Neuronal stem cell (in vitro differentiated cells): ENCODE results near the gene DHRS11.

Experiments used
- DNase-seq: peaks from one replicate; pipeline ENCODE4 v3.0.0-alpha.2; 2013; ENCODE audit warnings: low spot score
- H2AFZ ChIP-seq: one replicate; pipeline ENCODE4 v1.6.1; 2013; ENCODE audit warnings: mild to moderate bottlenecking, low read length, inconsistent platforms
- H2AK5ac ChIP-seq: 2 replicates; pipeline ENCODE4 v1.6.1; 2013; ENCODE audit warnings: low read depth, mild to moderate bottlenecking, inconsistent platforms, low read length, moderate library complexity, mixed read lengths
- H2BK120ac ChIP-seq: 2 replicates; pipeline ENCODE4 v1.6.1; 2013; ENCODE audit warnings: low read depth, mild to moderate bottlenecking, inconsistent platforms, low read length, moderate library complexity, mixed read lengths
- H2BK12ac ChIP-seq: one replicate; pipeline ENCODE4 v1.6.1; 2013; ENCODE audit warnings: low read length, inconsistent platforms
- H2BK15ac ChIP-seq: 2 replicates; pipeline ENCODE4 v1.6.1; 2013; ENCODE audit warnings: mild to moderate bottlenecking, low read length, inconsistent platforms, mixed read lengths
- H2BK5ac ChIP-seq: one replicate; pipeline ENCODE4 v1.6.1; 2013; ENCODE audit warnings: inconsistent platforms, mild to moderate bottlenecking, low read length, moderate library complexity
- H3K14ac ChIP-seq: one replicate; pipeline ENCODE4 v1.6.1; 2013; ENCODE audit warnings: low read length, inconsistent platforms
- H3K18ac ChIP-seq: 2 replicates; pipeline ENCODE4 v1.6.1; 2013; ENCODE audit warnings: low read length, inconsistent platforms
- H3K23ac ChIP-seq: 2 replicates; pipeline ENCODE4 v1.6.1; 2013; ENCODE audit warnings: low read depth, mild to moderate bottlenecking, mixed read lengths, low read length, inconsistent platforms; ENCODE audit not compliant: poor library complexity
- H3K27ac ChIP-seq: replicated peaks from 3 replicates; pipeline ENCODE4 v1.5.1; 2013; ENCODE audit warnings: low read length, inconsistent platforms
- H3K27me3 ChIP-seq, 3 experiments: 2 replicates each; pipeline ENCODE4 v1.6.1; 2013; ENCODE audit warnings: low read length in 3 of 3, mild to moderate bottlenecking in 2 of 3, inconsistent platforms in 1 of 3, low read depth in 1 of 3, mixed read lengths in 1 of 3, moderate library complexity in 1 of 3; ENCODE audit not compliant: control insufficient read depth in 3 of 3, insufficient read depth in 3 of 3
- H3K36me3 ChIP-seq, 2 donors: replicated peaks in 1 of 2; 2 replicates each; pipeline ENCODE4 v1.6.1; 2013; ENCODE audit warnings: low read length in 2 of 2; ENCODE audit not compliant: control insufficient read depth in 2 of 2, insufficient read depth in 2 of 2
- H3K4ac ChIP-seq: 2 replicates; pipeline ENCODE4 v1.6.1; 2013; ENCODE audit warnings: inconsistent platforms, mild to moderate bottlenecking, low read length, moderate library complexity
- H3K4me1 ChIP-seq, 2 donors: 1 replicate in 1 of 2; 2 replicates in 1 of 2; pipeline ENCODE4 v1.6.1; 2013; ENCODE audit warnings: low read length in 2 of 2, low read depth in 1 of 2; ENCODE audit not compliant: control insufficient read depth in 2 of 2, insufficient read depth in 1 of 2
- H3K4me2 ChIP-seq: one replicate; pipeline ENCODE4 v1.6.1; 2013; ENCODE audit warnings: mild to moderate bottlenecking, low read length, inconsistent platforms; ENCODE audit not compliant: insufficient read depth, poor library complexity, severe bottlenecking
- H3K4me3 ChIP-seq, 2 donors: 2 replicates each; pipeline ENCODE4 v1.5.1; 2013; ENCODE audit warnings: low read length in 2 of 2, mild to moderate bottlenecking in 2 of 2, inconsistent platforms in 1 of 2, moderate library complexity in 1 of 2
- H3K79me1 ChIP-seq: one replicate; pipeline ENCODE4 v1.6.1; 2013; ENCODE audit warnings: low read depth, mild to moderate bottlenecking, inconsistent platforms, low read length, moderate library complexity
- H3K9ac ChIP-seq: one replicate; pipeline ENCODE4 v1.6.1; 2013; ENCODE audit warnings: mild to moderate bottlenecking, low read depth, low read length, inconsistent platforms; ENCODE audit not compliant: poor library complexity
- H3K9me3 ChIP-seq, 2 donors: replicated peaks in 1 of 2; 2 replicates each; pipeline versions ENCODE3 to v1.6.1; 2013; ENCODE audit warnings: low read length in 2 of 2, mild to moderate bottlenecking in 2 of 2, inconsistent platforms in 1 of 2, low read depth in 1 of 2, mixed read lengths in 1 of 2, moderate library complexity in 1 of 2; ENCODE audit not compliant: control insufficient read depth in 2 of 2, insufficient read depth in 1 of 2
- H4K8ac ChIP-seq: one replicate; pipeline ENCODE4 v1.6.1; 2013; ENCODE audit warnings: low read depth, mild to moderate bottlenecking, inconsistent platforms, low read length, moderate library complexity
- H4K91ac ChIP-seq: one replicate; pipeline ENCODE4 v1.6.1; 2013; ENCODE audit warnings: low read length, low read depth, mild to moderate bottlenecking, inconsistent platforms; ENCODE audit not compliant: poor library complexity
- WGBS, 2 donors: extraction: QIAGEN DNeasy Blood & Tissue Kit; methylation state at CpG; one replicate each; pipeline ENCODE4 v1.1.7; 2013; ENCODE audit warnings: missing lambda C conversion rate in 2 of 2, mixed read lengths in 1 of 2; ENCODE audit not compliant: insufficient read length in 2 of 2, insufficient replicate concordance in 1 of 2; ENCODE audit errors: extremely low coverage in 2 of 2; 5-methylcytosine and 5-hydroxymethylcytosine counted together

The DHRS11 gene

DNA sequence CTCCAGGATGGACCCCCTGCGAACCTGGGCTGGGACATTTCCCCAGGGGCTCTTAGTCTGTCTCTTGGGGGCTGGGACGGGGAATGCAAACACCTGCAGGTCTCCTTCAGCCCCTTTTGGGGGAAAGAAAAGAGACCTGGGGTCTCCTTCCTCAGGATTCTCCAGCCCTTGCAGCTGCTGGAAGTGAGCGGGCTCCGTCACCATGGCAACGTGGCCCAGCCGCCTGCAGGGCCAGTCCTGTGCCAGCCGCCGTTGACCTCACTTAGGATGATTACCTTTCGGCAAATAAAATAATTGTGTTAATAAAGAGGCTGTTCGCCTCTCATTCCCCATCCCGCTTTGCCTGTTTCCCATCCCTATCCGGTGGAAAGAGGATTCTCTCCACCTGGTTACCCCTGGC, 35.4 kb downstream of the DHRS11 start:
- no peak overlapping the region for H3K14ac ChIP-seq
- no peak overlapping the region for H2BK15ac ChIP-seq
- H3K23ac ChIP-seq, result no peak overlapping the region
- H4K91ac ChIP-seq, result no peak overlapping the region
- no peak overlapping the region for H3K4me2 ChIP-seq
- DNase-seq, result no peak
- no peak overlapping the region for H2BK5ac ChIP-seq
- no peak overlapping the region for H2AFZ ChIP-seq
- H2AK5ac ChIP-seq, result no peak overlapping the region
- H3K9me3 ChIP-seq, result no peaks in the 10 kb centered on the region
- peaks cover 16 to 17% of the 10 kb centered on the region in 2 donors for H3K4me1 ChIP-seq
- H3K9ac ChIP-seq, result no peak overlapping the region
- no peak overlapping the region for H3K18ac ChIP-seq
- H3K4me3 ChIP-seq, result no peak overlapping the region
- no peak overlapping the region for H3K27ac ChIP-seq
- no CpG with 5 or more reads among the region's 12 CpGs for WGBS, 2 donors
- peaks cover 0 to 27% (median under 1%) of the 10 kb centered on the region in 3 experiments for H3K27me3 ChIP-seq
- no peak overlapping the region for H3K4ac ChIP-seq
- H3K36me3 ChIP-seq, result no peaks in the 10 kb centered on the region
- no peak overlapping the region for H2BK120ac ChIP-seq
- H2BK12ac ChIP-seq, result no peak overlapping the region
- H4K8ac ChIP-seq, result no peak overlapping the region
- no peaks in the 10 kb centered on the region for H3K79me1 ChIP-seq

DNA sequence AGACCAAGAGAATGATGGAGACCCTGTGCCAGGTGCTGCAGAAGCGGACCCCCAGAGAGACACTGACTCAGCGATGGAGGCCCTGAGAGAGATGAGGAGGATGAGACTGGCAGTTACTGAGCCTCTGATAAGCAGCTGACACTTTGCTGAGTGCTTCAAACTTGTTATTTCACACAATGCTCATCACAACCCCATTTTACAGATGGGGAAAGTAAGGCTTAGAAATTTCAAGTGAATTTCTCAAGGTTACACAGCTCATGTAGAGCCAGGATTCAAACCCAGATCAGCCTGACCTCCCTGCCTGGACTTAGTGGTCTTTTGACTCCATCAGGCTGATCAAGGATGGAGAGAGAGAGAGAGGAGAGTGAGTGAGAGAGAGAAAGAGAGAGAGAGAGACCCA, 36.9 kb downstream of the DHRS11 start:
- no peak overlapping the region for H4K8ac ChIP-seq
- H3K36me3 ChIP-seq, result no peaks in the 10 kb centered on the region
- H3K4me1 ChIP-seq, result peaks cover 16 to 29% of the 10 kb centered on the region in 2 donors
- no peak overlapping the region for H4K91ac ChIP-seq
- H2AFZ ChIP-seq, result no peak overlapping the region
- H3K4me3 ChIP-seq, result no peak overlapping the region
- no peak overlapping the region for H2BK12ac ChIP-seq
- DNase-seq, result no peak
- H3K9me3 ChIP-seq, result no peaks in the 10 kb centered on the region
- H3K79me1 ChIP-seq, result no peaks in the 10 kb centered on the region
- no peak overlapping the region for H3K14ac ChIP-seq
- peak overlapping the region; percentile 17 for H2BK15ac ChIP-seq
- H3K4ac ChIP-seq, result no peak overlapping the region
- no peak overlapping the region for H2BK5ac ChIP-seq
- no peak overlapping the region for H3K27ac ChIP-seq
- WGBS, 2 donors, result no CpG with 5 or more reads among the region's 2 CpGs
- H2BK120ac ChIP-seq, result no peak overlapping the region
- H3K9ac ChIP-seq, result no peak overlapping the region
- H3K27me3 ChIP-seq, result peaks cover 0 to 41% (median 3%) of the 10 kb centered on the region in 3 experiments
- H3K18ac ChIP-seq, result no peak overlapping the region
- no peak overlapping the region for H2AK5ac ChIP-seq
- no peak overlapping the region for H3K4me2 ChIP-seq
- no peak overlapping the region for H3K23ac ChIP-seq

DNA sequence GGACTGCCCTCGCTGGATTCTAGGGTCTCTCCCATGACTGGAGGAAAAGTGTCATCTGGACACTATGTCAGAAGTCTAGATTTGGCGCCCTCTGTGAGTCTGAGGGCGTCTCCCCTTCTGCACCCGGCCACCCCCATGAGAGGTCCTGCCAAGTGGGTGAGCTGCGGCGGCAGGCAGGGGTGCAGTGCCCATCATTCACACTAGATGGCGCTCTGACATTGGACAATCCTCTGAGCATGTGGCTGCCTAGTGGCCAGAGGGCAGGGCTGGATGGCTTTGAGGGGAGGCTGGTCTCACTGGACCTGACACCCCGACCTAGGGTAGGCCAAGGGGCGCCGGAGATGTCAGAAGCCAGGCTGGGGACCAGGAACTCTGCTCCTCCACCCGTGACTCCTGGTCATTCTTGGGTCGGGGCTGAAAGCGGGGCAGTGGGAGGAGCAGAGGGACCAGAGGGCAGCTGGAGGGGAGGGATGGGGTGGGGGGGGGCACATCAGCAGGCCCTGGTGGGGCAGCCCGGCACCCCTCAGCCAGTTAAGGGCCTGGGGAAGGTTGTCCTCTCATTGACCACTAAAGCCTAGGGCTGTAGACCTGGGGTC, 37.7 kb downstream of the DHRS11 start:
- Histone ChIP-seq H2BK15ac (peak overlapping the region; percentile 19), H3K18ac (peak overlapping the region; percentile 6), H3K36me3 (no peaks in the 10 kb centered on the region), H3K4ac (no peak overlapping the region), H2AFZ (no peak overlapping the region), H2BK120ac (no peak overlapping the region), H3K23ac (no peak overlapping the region), H4K91ac (no peak overlapping the region), H3K14ac (no peak overlapping the region), H3K4me1 (peaks cover 16 to 29% of the 10 kb centered on the region in 2 donors), H3K4me2 (no peak overlapping the region), H3K4me3 (no peak overlapping the region), H4K8ac (no peak overlapping the region), H3K79me1 (no peaks in the 10 kb centered on the region), H3K9ac (no peak overlapping the region), H3K27me3 (peaks cover 0 to 49% (median 3%) of the 10 kb centered on the region in 3 experiments), H2BK12ac (no peak overlapping the region), H3K27ac (no peak overlapping the region), H2AK5ac (peak overlapping the region; percentile 77), H3K9me3 (no peaks in the 10 kb centered on the region), H2BK5ac (no peak overlapping the region)
- DNase-seq, result peak; percentile 78
- WGBS, 2 donors, result no CpG with 5 or more reads among the region's 14 CpGs

DNA sequence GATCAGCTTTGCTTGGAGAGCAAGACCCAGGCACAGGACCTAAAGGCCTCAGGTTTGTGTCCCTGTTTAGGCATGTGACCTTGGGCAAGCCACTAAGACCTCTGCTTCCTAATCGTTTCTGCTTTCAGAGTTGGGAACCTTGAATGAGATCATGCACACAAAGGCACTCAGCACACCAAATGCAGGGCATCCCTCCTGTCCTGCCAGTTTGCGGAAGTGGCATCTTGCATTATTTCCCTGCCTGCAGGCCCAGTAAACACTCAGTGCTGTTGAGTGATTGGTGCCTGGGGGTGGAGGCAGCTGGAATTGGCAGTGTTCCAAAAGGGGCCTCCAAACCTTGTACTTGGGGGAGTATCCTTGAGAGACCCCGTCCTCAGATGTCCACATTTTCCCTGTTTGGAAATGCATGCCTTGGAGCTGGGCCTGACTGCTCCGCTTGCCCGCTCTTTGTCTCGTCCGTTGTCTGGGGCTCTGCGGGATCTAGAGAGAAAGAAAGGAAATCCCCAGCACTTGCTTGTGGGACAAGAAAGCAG, 38.4 kb downstream of the DHRS11 start:
- no peak overlapping the region for H2BK5ac ChIP-seq
- peaks cover 0 to 56% (median 3%) of the 10 kb centered on the region in 3 experiments for H3K27me3 ChIP-seq
- H2BK120ac ChIP-seq, result no peak overlapping the region
- no peak overlapping the region for H3K23ac ChIP-seq
- H2BK15ac ChIP-seq, result no peak overlapping the region
- H3K79me1 ChIP-seq, result no peaks in the 10 kb centered on the region
- no peak overlapping the region for H2BK12ac ChIP-seq
- H3K4me1 ChIP-seq, result peaks cover 16 to 29% of the 10 kb centered on the region in 2 donors
- H2AK5ac ChIP-seq, result peak overlapping the region; percentile 77
- no peak overlapping the region for H3K9ac ChIP-seq
- H3K9me3 ChIP-seq, result no peaks in the 10 kb centered on the region
- H3K4me2 ChIP-seq, result no peak overlapping the region
- no peak for DNase-seq
- peak overlapping the region; percentile 25 for H3K14ac ChIP-seq
- WGBS, 2 donors, result no CpG with 5 or more reads among the region's 8 CpGs
- H4K91ac ChIP-seq, result peak overlapping the region; percentile 38
- no peak overlapping the region for H4K8ac ChIP-seq
- no peak overlapping the region for H3K4ac ChIP-seq
- H3K18ac ChIP-seq, result peak overlapping the region; percentile 30
- no peak overlapping the region for H3K27ac ChIP-seq
- H3K4me3 ChIP-seq, result no peak overlapping the region
- H2AFZ ChIP-seq, result peak overlapping the region; percentile 40
- H3K36me3 ChIP-seq, result no peaks in the 10 kb centered on the region
